ENCODE data around the gene SLC22A25. TPM values are rescaled to one million over a fixed set of nuclear protein-coding genes. Genes with fewer than 3 reads are reported as not detected.

Gene SLC22A25
- total and polyA plus RNA-seq, 10 of the 15 experiments (the other 5 are each of a cell fraction or from before 2014, with no cell fraction given): not detected

DNA sequence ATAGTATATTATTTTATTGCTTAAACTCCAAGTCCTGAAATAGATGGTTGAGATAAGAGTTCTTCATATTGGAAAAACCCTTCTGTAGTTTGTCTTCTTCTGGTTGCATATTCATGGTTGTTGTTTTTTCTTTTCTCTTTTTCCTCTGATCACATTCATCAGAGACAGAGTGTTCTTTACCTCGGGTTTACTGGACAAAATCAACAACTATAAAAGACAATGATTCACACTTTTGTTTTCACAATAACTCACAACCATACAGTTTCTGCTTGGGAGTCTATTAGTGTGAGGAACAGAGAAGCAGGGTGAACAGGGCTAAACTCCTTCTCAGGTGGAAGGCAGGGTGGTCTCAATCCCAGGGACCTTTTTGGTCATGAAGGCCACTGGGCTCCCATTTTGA, 2.6 kb upstream of the SLC22A25 start:
- H3K9ac ChIP-seq (ENCODE audit: control insufficient read depth, insufficient read depth, low read length): no peak overlapping the region
- intact Hi-C loops (cut with micrococcal nuclease; ENCODE audit: unreplicated experiment): no loop called here
- ChIA-PET POLR2A (no interaction called here), RAD21 (ENCODE audit: unreplicated experiment) (no interaction called here), CTCF (no interaction called here), SMC1A (ENCODE audit: uncharacterized antibody, unreplicated experiment) (no interaction called here)
- no peaks in the 10 kb centered on the region for H3K9me3 ChIP-seq (replicated peaks; ENCODE audit: control insufficient read depth, insufficient read depth, low read length)
- DNase-seq (ENCODE audit: low read depth, low spot score) (no peak), ATAC-seq (no peak), FAIRE-seq (no peak)
- no peak for TF ChIP-seq CHD4 (IDR thresholded peaks at IDR 0.05)
- TF ChIP-seq IRF4 (IDR thresholded peaks at IDR 0.05; ENCODE audit: low read depth, low read length): no peak
- TF ChIP-seq, protein P1, sequence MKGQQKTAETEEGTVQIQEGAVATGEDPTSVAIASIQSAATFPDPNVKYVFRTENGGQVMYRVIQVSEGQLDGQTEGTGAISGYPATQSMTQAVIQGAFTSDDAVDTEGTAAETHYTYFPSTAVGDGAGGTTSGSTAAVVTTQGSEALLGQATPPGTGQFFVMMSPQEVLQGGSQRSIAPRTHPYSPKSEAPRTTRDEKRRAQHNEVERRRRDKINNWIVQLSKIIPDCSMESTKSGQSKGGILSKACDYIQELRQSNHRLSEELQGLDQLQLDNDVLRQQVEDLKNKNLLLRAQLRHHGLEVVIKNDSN (IDR thresholded peaks at IDR 0.05; ENCODE audit: borderline replicate concordance, extremely low read length, insufficient read depth, low read depth, low read length): no peak
- no peak for TF ChIP-seq MEF2A (IDR thresholded peaks at IDR 0.05; ENCODE audit: insufficient read depth, low read depth, low read length)
- TF ChIP-seq MYC (IDR thresholded peaks at IDR 0.05; ENCODE audit: insufficient read depth, insufficient read length, insufficient replicate concordance, low read length, severe bottlenecking): no peak
- no peak for TF ChIP-seq TBL1XR1 (IDR thresholded peaks at IDR 0.05; ENCODE audit: low read depth, low read length)
- TF ChIP-seq KDM1A (IDR thresholded peaks at IDR 0.05; ENCODE audit: borderline replicate concordance): no peak
- TF ChIP-seq ASH2L (IDR thresholded peaks at IDR 0.05; ENCODE audit: borderline replicate concordance, low read depth): no peak
- TF ChIP-seq, protein P2, sequence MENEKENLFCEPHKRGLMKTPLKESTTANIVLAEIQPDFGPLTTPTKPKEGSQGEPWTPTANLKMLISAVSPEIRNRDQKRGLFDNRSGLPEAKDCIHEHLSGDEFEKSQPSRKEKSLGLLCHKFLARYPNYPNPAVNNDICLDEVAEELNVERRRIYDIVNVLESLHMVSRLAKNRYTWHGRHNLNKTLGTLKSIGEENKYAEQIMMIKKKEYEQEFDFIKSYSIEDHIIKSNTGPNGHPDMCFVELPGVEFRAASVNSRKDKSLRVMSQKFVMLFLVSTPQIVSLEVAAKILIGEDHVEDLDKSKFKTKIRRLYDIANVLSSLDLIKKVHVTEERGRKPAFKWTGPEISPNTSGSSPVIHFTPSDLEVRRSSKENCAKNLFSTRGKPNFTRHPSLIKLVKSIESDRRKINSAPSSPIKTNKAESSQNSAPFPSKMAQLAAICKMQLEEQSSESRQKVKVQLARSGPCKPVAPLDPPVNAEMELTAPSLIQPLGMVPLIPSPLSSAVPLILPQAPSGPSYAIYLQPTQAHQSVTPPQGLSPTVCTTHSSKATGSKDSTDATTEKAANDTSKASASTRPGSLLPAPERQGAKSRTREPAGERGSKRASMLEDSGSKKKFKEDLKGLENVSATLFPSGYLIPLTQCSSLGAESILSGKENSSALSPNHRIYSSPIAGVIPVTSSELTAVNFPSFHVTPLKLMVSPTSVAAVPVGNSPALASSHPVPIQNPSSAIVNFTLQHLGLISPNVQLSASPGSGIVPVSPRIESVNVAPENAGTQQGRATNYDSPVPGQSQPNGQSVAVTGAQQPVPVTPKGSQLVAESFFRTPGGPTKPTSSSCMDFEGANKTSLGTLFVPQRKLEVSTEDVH (IDR thresholded peaks at IDR 0.05; ENCODE audit: low read depth, partially characterized antibody): no peak
- no peak overlapping the region for H3K4me3 ChIP-seq
- H3K27ac ChIP-seq (ENCODE audit: control insufficient read depth, insufficient read depth): no peak overlapping the region
- no peaks in the 10 kb centered on the region for H3K27me3 ChIP-seq (replicated peaks in 1 of 2; ENCODE audit: control insufficient read depth in 2 of 2, insufficient read depth in 2 of 2, low read length in 1 of 2)
- H3K4me1 ChIP-seq (ENCODE audit: control insufficient read depth, insufficient read depth, low read length): no peaks in the 10 kb centered on the region
- BruUV-seq (replicated peaks): no TSS peak
- H3K79me2 ChIP-seq (ENCODE audit: control insufficient read depth, insufficient read depth, low read length): no peaks in the 10 kb centered on the region
- in situ Hi-C loops (cut with MboI): no loop called here
- no peaks in the 10 kb centered on the region for H4K20me1 ChIP-seq (ENCODE audit: control insufficient read depth, insufficient read depth)
- H3K4me2 ChIP-seq (ENCODE audit: control insufficient read depth, insufficient read depth): no peak overlapping the region
- H2AFZ ChIP-seq (ENCODE audit: control insufficient read depth, low read depth, low read length): no peak overlapping the region
- no peaks in the 10 kb centered on the region for H3K36me3 ChIP-seq (ENCODE audit: control insufficient read depth in 2 of 2, insufficient read depth in 2 of 2, low read length in 1 of 2)
- WGBS (ENCODE audit: insufficient coverage, insufficient replicate concordance, low lambda C conversion rate, missing lambda C conversion rate): 6% methylated on average over 1 of the region's 1 CpG

All from GM12878 (cell line).